ENCODE data around the gene CELSR1.

Gene CELSR1, protein sequence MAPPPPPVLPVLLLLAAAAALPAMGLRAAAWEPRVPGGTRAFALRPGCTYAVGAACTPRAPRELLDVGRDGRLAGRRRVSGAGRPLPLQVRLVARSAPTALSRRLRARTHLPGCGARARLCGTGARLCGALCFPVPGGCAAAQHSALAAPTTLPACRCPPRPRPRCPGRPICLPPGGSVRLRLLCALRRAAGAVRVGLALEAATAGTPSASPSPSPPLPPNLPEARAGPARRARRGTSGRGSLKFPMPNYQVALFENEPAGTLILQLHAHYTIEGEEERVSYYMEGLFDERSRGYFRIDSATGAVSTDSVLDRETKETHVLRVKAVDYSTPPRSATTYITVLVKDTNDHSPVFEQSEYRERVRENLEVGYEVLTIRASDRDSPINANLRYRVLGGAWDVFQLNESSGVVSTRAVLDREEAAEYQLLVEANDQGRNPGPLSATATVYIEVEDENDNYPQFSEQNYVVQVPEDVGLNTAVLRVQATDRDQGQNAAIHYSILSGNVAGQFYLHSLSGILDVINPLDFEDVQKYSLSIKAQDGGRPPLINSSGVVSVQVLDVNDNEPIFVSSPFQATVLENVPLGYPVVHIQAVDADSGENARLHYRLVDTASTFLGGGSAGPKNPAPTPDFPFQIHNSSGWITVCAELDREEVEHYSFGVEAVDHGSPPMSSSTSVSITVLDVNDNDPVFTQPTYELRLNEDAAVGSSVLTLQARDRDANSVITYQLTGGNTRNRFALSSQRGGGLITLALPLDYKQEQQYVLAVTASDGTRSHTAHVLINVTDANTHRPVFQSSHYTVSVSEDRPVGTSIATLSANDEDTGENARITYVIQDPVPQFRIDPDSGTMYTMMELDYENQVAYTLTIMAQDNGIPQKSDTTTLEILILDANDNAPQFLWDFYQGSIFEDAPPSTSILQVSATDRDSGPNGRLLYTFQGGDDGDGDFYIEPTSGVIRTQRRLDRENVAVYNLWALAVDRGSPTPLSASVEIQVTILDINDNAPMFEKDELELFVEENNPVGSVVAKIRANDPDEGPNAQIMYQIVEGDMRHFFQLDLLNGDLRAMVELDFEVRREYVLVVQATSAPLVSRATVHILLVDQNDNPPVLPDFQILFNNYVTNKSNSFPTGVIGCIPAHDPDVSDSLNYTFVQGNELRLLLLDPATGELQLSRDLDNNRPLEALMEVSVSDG (N-terminal part only)

DNA sequence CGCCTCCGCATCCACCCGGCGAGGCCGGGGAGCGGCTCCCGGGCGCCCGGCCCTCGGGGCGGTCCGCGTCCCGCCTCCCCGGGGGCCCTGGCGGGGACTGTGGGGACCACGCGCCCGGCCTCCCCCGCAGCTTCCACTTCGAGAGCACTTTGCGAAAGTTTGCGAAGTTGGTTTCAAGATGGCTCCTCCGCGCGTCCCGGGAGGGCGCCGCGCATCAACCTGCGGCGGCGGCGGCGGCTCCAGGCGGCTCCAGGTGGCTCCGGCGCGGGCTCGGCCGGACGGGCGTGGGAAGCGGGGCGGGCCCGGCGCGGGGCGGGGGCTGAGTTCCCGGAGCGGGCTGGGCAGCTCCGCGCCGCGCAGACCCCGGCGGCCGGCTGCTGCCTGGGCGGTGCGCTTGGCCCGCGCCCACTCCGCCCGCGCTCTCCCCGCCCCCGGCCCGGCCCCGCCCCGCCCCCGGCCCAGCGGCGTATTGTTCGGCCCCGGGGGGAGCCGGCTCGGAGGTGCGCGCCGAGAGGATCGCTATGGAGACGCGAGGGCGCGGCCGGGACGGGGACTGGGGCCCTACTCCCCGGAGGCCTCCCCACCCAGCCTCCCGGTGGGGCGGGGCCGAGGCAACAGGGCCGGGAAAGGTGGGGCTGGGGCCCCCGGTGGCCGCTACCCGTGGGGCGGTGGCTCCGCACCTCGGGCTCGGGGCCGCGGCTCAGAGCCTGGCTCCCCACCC is at the start of gene CELSR1:
CELSR1 (minus strand) TSS at position 396 of the 721 bp plus-strand sequence. CDS start 450 bp downstream, outside the sequence.
- Histone ChIP-seq H3K27ac (no peak within 1 kb of the TSS), H3K79me2 (ENCODE audit: insufficient read depth, low read depth) (no peaks in the 10 kb centered on the region), H3K4me3 (IDR thresholded peaks at IDR 0.05; ENCODE audit: insufficient read depth, low read depth, low read length) (no peak within 1 kb of the TSS), H3K36me3 (ENCODE audit: insufficient read depth) (no peaks in the 10 kb centered on the region), H3K4me2 (no peak within 1 kb of the TSS), H3K9ac (no peak within 1 kb of the TSS), H3K27me3 (ENCODE audit: insufficient read depth, low read depth) (no peaks in the 10 kb centered on the region), H3K4me1 (ENCODE audit: low read depth, poor library complexity, severe bottlenecking) (peaks cover 6% of the 10 kb centered on the region), H4K20me1 (ENCODE audit: insufficient read depth) (no peaks in the 10 kb centered on the region), H2AFZ (ENCODE audit: low read depth) (no peak within 1 kb of the TSS)
- TF ChIP-seq, protein P1, sequence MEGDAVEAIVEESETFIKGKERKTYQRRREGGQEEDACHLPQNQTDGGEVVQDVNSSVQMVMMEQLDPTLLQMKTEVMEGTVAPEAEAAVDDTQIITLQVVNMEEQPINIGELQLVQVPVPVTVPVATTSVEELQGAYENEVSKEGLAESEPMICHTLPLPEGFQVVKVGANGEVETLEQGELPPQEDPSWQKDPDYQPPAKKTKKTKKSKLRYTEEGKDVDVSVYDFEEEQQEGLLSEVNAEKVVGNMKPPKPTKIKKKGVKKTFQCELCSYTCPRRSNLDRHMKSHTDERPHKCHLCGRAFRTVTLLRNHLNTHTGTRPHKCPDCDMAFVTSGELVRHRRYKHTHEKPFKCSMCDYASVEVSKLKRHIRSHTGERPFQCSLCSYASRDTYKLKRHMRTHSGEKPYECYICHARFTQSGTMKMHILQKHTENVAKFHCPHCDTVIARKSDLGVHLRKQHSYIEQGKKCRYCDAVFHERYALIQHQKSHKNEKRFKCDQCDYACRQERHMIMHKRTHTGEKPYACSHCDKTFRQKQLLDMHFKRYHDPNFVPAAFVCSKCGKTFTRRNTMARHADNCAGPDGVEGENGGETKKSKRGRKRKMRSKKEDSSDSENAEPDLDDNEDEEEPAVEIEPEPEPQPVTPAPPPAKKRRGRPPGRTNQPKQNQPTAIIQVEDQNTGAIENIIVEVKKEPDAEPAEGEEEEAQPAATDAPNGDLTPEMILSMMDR (conservative IDR thresholded peaks at IDR 0.05; ENCODE audit: low read depth, low read length): no peak

DNA sequence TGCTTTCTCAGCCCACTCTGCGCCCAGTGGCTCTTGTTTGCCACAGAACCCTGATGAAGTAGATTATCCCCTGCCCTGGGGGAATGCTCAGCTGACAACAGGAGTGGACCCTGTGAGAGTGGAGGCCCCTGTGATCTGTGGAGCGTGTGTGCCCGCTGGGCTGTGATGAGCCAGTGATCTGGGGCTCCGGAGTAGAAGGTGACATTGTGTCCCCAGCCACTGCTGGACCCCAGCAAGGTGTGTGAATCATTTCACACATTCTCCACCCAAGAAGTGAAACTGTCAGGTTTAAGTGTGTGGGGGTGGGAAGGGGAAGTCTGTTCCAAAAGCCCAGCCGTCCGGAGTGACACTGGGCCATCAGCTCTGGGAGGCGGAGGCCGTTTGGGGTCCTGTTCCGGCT is 49.6 kb upstream of the CELSR1 start:
- Histone ChIP-seq H3K9ac (no peak overlapping the region), H2AFZ (ENCODE audit: low read depth) (no peak overlapping the region), H3K4me1 (ENCODE audit: low read depth, poor library complexity, severe bottlenecking) (no peaks in the 10 kb centered on the region), H3K36me3 (ENCODE audit: insufficient read depth) (no peaks in the 10 kb centered on the region), H3K4me2 (no peak overlapping the region), H3K4me3 (IDR thresholded peaks at IDR 0.05; ENCODE audit: insufficient read depth, low read depth, low read length) (no peak overlapping the region), H4K20me1 (ENCODE audit: insufficient read depth) (no peaks in the 10 kb centered on the region), H3K79me2 (ENCODE audit: insufficient read depth, low read depth) (no peaks in the 10 kb centered on the region), H3K27ac (no peak overlapping the region), H3K27me3 (ENCODE audit: insufficient read depth, low read depth) (no peaks in the 10 kb centered on the region)
- TF ChIP-seq, protein P1 (conservative IDR thresholded peaks at IDR 0.05; ENCODE audit: low read depth, low read length): no peak

GRCh38 chr22:46586531-46587011 is 49.2 kb upstream of the CELSR1 start:
- H3K36me3 ChIP-seq (ENCODE audit: insufficient read depth): no peaks in the 10 kb centered on the region
- H3K4me2 ChIP-seq: no peak overlapping the region
- H3K27me3 ChIP-seq (ENCODE audit: insufficient read depth, low read depth): no peaks in the 10 kb centered on the region
- no peaks in the 10 kb centered on the region for H4K20me1 ChIP-seq (ENCODE audit: insufficient read depth)
- no peak overlapping the region for H2AFZ ChIP-seq (ENCODE audit: low read depth)
- H3K9ac ChIP-seq: no peak overlapping the region
- H3K79me2 ChIP-seq (ENCODE audit: insufficient read depth, low read depth): no peaks in the 10 kb centered on the region
- H3K27ac ChIP-seq: no peak overlapping the region
- TF ChIP-seq, protein P1 (conservative IDR thresholded peaks at IDR 0.05; ENCODE audit: low read depth, low read length): no peak
- no peaks in the 10 kb centered on the region for H3K4me1 ChIP-seq (ENCODE audit: low read depth, poor library complexity, severe bottlenecking)
- no peak overlapping the region for H3K4me3 ChIP-seq (IDR thresholded peaks at IDR 0.05; ENCODE audit: insufficient read depth, low read depth, low read length)

- Histone ChIP-seq H2AFZ (ENCODE audit: low read depth) (no peak overlapping the region), H3K36me3 (ENCODE audit: insufficient read depth) (no peaks in the 10 kb centered on the region), H3K27me3 (ENCODE audit: insufficient read depth, low read depth) (no peaks in the 10 kb centered on the region), H3K4me1 (ENCODE audit: low read depth, poor library complexity, severe bottlenecking) (no peaks in the 10 kb centered on the region), H3K9ac (no peak overlapping the region), H3K4me2 (no peak overlapping the region), H4K20me1 (ENCODE audit: insufficient read depth) (no peaks in the 10 kb centered on the region), H3K27ac (no peak overlapping the region), H3K4me3 (IDR thresholded peaks at IDR 0.05; ENCODE audit: insufficient read depth, low read depth, low read length) (no peak overlapping the region), H3K79me2 (ENCODE audit: insufficient read depth, low read depth) (no peaks in the 10 kb centered on the region)
- TF ChIP-seq, protein P1 (conservative IDR thresholded peaks at IDR 0.05; ENCODE audit: low read depth, low read length): no peak
Observed at GRCh38 chr22:46586123-46586519, 48.7 kb upstream of the CELSR1 start.
